Tongue (tissue), 2 donors: ENCODE results near the gene OXT. TPM values are rescaled to one million over a fixed set of nuclear protein-coding genes. Genes with fewer than 3 reads are reported as not detected.
A peak's percentile ranks its signal among the peaks of the same experiment; 100 is the strongest.
"Not testable (repeated sequence)": the region's sequence is repeated elsewhere in the genome, so short reads cannot be mapped to it uniquely, and the experiment has no call there.

Experiments
- DNase-seq: peaks from one replicate; pipeline ENCODE4 v3.0.0-alpha.2; 2015
- total RNA-seq: library from RNA; depleted of rRNA; stranded (reverse); fragments of >200 nt; gene quantifications from one replicate; pipeline ENCODE4 v1.2.3, GENCODE V29; 2014

OXT gene
- not detected for total RNA-seq

GRCh38 chr20:3071610-3072529, at the start of gene OXT:
Gene OXT, plus strand, starts transcription at chr20:3071620. Its CDS starts 36 bp downstream, at chr20:3071656.
- DNase-seq = peak; percentile 38

DNA sequence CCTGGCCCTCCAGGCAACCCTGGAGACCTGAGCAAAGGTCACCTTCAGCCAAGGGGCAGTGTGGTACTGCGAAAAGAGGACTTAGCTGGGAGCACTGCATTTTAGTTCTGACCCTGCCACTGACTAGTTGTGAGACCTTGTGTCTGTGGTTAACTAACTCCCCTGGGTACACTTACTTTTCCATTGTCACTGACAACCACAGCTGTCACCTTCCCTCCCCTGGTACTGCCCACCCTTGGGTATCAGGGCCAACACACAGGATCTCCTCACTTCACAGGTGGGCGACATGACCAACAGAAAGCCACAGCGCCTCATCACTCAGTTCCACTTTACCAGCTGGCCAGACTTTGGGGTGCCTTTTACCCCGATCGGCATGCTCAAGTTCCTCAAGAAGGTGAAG, 49.6 kb upstream of the OXT start:
- DNase-seq = no peak

- not testable (repeated sequence) for DNase-seq
Observed at GRCh38 chr20:3022559-3023490, 48.6 kb upstream of the OXT start.

- no peak for DNase-seq
Observed at GRCh38 chr20:3027987-3028386, 43.4 kb upstream of the OXT start.

DNA sequence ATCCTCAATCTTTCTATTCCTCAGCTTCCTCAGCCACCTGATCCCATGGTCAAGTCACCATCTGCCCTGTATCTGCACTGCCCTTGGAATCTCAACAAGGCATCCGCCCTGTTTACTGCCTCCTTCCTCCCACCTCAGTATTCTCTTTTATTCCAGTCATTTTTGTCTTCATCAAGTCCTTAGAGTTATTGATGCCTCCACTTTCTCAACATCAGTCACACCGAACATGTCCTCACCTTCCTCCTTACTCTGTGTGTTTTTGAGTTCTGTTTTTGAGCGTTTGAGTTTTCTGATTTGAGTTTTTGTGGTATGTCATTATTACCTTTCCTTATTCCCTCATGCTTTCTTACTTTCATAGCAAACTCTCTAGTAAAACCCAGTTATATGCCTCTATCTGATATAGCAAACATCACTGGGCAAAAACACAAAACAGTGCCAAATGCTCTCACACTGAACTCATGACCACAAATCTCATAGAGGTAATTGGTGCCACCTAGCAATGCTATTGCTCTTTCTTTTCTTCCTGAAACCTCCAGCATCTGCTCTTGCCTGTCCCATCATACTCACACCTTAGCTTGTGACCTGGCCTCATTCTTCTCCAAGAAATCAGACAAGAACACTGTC, 39.8 kb upstream of the OXT start:
- no peak for DNase-seq

- no peak for DNase-seq
Observed at GRCh38 chr20:3032624-3033023, 38.8 kb upstream of the OXT start.

DNA sequence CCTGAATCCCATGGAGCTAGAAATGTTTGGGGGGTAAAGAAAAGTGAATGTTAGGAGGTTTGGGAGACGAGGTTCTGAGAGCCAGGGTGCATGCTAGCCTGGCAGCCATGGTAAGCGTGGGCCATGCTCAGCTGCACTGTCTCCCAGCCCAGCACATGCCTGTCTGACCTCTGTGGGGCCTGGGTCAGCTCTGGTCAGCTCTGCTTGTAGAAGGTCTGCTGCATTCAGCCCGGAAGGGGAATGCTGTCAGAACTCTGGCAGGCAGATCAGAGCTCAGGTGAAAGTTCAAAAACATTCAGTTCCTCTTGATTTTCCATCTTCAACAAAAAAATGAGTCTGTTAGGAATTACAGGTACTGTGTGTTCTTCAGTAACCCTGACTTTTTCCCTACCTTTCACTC, 33.8 kb upstream of the OXT start:
- DNase-seq = no peak

- DNase-seq = no peak
Observed at GRCh38 chr20:3038454-3038853, 33.0 kb upstream of the OXT start.

DNA sequence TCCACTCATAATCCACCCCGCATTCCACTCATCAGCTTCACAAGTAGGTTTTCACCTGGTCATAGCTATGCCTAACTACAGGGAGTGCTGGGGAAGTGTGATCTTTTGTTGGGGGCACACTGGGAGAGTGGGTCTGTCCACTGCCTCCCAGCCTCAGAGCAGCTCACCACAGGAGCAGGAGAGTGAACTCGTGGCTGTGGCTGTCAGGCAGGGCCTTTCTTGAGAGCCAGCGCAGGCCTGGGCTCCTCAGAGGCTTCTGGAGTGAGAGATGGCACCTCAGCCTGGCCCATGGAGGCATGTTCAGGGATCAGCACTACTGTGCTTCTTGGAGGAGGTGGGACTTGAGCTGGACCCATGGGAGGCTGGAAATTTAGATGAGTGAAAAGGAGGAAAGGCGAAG, 32.0 kb upstream of the OXT start:
- DNase-seq = no peak

DNA sequence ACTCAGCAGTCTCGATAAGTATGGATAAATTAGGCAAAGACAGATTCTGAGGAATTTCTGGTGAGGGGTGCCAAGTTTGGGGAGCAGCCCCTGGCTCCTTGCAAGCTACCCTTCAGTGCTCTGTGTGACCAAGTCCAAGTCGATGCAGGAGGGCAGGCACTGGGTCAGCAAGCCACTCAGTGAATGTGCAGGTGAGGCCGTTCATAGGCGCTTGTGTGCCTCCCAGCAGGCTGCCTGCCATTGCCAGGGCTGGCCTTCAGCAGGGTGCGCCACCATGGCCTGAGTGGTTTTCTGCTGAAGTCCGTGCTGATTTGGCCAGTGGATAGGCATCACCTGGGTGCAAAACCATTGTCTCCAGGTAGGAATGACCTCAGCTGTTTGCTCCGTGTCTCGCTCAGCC, 31.3 kb upstream of the OXT start:
- no peak for DNase-seq

DNA sequence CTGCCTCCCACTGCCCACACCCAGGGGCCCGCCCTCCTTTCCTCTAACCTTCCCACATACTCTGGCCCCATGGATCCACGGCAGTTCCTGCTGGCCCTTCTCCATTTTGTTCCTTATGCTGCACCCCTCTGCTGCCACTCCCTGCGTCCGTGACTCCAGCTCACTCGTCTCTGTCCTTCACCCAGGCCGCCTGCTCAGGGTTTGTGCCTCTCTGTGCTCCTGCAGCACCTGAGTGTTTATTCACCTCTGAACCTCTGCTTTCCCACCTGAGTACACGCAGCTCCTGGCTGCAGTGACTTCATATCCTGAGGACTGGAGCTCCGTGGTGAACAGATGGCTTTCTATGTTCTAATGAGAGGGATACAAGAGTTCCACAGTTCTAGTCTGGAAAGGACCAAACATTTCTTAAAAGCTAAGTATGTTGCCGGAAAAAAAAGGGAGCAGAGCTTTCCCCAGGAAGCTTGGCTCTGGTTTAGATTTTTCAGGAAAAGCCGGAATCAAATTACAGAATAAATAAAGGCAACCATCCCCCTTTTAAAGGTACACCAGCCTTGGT, 29.5 kb upstream of the OXT start:
- DNase-seq = peak; percentile 67

DNA sequence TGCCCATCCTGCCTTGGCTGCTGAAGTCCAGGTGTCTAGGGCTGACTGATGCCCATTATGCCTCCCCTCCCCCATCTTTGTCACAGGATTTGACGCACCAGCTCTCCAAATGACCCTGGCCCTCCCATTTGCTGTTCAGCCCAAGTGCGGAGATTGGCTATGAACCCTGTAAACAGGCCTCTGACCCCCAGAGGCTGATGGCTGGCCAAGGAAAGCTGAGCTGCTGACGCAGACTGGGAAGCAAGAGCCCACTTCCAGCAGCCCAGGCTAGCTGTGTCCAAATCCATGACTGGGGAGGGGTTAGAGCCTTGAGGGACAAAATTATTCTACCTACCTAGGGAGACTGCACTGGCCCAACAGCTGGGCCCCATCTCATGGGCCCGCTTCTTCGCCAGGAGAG, 28.8 kb upstream of the OXT start:
- peak; percentile 12 for DNase-seq

DNA sequence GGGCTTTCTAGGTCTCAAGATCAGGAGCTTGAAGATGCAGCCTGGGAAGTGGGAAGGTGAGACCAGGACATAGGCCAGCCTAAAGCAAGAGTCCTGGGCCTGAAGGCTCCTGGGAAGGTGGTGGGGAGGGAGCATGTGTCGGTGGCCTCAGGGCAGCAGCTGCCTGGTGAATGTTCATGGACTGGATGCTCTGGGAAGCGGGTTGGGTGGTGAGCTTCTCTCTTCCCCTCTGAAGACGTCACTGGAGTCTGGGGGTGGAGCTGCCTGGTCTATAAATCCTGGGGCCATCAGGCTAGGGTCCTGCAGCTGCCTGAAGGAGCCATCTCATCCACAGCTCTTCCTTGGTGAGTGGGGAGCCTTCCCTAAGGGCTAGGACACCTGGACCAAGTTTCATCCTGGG, 28.1 kb upstream of the OXT start, which contains the start of gene GNRH2:
Gene GNRH2, plus strand, starts transcription at position 301 of the 400 bp plus-strand sequence. CDS start 793 bp downstream, outside the sequence.
- DNase-seq = no peak

- DNase-seq = no peak
Observed at GRCh38 chr20:3044336-3044965, 27.0 kb upstream of the OXT start.

DNA sequence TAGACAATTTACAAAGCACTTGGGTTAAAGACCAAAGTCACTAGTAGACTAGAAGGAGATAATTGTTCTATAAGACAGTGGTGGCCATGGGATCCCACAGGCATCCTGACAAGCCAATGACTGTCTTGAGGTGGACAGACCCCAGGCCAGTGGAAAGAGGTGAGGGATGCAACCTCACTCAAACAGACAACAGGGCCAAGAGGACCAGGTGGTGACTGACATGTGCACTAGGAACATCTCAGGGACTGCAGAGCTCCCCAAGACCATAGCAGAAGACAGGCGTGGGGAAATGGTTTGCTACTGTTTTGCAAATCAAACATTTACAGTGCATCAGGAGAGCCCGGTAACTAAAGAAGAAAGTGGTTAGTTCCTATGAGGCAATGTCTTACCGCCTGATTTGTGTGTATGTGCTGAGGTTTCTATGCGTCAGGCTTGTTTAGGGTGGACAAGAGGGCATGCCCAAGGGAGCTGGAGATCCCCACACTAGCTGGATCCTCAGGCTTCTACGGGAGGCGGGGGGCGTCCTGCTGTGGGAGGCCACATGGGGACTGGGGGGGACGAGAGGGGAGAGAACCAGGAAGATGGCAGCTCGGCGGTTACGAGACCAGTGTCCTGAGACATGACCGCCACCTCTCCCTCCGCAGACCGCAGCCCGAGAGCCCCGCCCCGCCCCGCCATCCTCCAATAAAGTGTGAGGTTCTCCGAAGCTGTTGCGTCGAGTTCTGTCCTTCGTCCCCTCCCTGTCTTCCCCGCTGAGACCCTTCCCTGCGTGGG, 26.2 kb upstream of the OXT start:
- no peak for DNase-seq

DNA sequence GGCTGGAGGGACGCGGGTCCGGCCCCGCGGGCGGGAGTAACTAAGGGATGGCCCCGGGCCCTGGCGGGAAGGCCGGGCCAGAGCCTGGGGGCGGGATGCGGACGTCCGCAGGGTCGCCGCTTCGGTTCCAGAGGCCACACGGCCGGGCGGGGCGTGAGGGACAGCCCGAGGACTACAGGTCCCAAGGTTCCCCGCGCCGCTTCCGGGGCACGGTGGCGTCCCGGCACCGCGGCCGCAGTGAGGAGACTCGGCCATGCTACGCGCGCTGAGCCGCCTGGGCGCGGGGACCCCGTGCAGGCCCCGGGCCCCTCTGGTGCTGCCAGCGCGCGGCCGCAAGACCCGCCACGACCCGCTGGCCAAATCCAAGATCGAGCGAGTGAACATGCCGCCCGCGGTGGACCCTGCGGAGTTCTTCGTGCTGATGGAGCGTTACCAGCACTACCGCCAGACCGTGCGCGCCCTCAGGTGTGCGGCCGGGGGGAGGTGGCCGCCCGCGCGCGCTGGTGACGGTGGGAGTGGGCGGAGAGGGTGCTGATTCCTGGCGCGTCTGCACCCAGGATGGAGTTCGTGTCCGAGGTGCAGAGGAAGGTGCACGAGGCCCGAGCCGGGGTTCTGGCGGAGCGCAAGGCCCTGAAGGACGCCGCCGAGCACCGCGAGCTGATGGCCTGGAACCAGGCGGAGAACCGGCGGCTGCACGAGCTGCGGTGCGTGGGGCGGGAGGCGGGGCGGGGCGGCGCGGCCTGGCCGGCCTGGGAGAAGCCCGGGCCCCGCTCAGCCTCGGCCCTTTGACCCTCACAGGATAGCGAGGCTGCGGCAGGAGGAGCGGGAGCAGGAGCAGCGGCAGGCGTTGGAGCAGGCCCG, 25.4 kb upstream of the OXT start, which contains the start of gene MRPS26:
Gene MRPS26, plus strand, starts transcription at position 237 of the 861 bp plus-strand sequence. Its CDS starts 17 bp downstream, at position 254.
- DNase-seq = peak; percentile 95

DNA sequence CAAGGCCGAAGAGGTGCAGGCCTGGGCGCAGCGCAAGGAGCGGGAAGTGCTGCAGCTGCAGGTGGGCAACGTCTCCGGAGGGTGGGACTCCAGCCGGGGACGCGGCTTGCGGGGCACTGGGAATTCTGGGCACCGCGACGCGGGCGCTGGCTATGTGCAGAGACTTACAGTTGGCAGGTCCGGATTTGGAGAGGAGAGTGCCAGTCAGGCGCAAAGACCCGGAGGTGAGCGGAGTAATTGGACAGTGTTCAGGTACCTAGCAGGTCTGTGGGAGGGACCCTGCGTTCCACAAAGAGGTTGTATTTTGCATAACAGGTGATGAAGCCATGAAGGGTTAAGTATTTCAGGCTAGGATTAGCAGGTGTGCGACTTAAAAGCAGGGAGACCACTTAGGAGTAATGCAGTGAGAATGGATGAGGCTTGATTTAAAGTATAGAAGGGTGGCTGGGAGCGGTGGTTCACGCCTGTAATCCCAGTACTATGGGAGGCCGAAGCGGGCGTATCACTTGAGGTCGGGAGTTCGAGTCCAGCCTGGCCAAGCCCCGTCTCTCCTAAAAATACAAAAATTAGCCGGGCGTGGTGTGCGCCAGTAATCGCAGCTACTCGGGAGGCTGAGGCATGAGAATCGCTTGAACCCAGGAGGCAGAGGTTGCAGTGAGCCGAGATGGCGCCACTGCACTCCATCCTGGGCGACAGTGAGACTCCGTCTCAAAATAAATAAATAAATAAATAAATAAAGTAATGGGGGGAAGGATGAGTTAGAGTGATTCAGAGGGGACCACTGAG, 24.6 kb upstream of the OXT start:
- peak; percentile 14 for DNase-seq

DNA sequence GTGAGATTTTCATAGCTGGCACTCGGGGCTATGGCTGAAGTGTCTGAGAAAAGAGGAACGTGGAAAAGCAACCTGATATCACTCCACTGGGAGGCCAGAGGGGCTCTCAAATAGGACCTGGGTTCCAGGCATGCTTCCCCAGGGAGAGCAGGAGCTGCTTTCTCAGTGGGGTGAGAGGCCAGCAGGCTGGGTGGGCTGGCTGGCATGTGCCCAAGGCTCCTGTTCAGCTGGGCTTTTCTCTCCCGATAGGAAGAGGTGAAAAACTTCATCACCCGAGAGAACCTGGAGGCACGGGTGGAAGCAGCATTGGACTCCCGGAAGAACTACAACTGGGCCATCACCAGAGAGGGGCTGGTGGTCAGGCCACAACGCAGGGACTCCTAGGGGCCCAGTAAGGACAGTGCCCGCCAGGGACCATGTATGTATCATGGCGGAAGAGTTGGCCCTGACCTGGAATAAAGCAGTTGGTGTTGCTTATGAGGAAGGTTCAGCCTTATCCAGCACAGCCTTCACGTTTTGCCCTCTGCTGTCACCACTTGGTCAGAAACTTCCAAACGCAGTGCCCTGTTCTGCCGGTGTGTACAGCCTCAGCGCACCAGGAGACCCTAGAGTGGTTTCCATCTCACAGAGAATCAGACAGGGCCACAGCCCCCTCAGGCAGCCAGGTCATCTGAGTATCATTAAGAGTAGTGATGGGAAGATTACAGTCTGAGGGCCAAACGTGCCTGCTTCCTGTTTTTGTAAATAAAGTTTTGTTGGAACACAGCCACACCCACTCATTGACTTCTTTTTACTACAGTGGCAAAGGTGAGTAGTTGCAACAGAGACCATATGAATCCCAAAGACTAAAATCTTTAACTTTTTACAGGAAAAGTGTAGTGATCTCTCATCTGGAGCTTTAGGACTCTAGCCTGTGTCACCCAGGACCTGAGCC, 23.7 kb upstream of the OXT start:
- no peak for DNase-seq
